GM19035 (cell line): ENCODE data around the gene ENO1.
"Not testable (repeated sequence)": the region's sequence is repeated elsewhere in the genome, so short reads cannot be mapped to it uniquely, and the experiment has no call there.

ENCODE experiments used
- ATAC-seq: cut with Tn5 transposase; IDR thresholded peaks from one replicate; pipeline ENCODE4 v1.9.1; 2021; ENCODE audit not compliant: unreplicated experiment

The ENO1 gene

DNA sequence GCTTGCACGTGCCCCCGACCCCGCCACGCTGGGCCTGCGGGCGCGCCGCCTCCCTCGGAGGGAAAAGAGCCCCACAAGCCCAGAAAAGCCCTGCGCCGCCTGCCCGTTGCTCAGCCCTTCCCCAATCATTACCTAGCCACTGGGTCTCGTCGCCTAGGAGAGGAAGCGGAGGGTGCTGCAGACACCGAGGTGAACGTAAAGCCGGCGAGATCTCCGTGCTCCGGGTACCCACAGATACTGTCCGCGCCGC, at the start of gene ENO1:
Gene ENO1 (minus strand): TSS at position 239 of the 250 bp plus-strand sequence. CDS start 3,778 bp downstream, outside the sequence.
- ATAC-seq: no peak

DNA sequence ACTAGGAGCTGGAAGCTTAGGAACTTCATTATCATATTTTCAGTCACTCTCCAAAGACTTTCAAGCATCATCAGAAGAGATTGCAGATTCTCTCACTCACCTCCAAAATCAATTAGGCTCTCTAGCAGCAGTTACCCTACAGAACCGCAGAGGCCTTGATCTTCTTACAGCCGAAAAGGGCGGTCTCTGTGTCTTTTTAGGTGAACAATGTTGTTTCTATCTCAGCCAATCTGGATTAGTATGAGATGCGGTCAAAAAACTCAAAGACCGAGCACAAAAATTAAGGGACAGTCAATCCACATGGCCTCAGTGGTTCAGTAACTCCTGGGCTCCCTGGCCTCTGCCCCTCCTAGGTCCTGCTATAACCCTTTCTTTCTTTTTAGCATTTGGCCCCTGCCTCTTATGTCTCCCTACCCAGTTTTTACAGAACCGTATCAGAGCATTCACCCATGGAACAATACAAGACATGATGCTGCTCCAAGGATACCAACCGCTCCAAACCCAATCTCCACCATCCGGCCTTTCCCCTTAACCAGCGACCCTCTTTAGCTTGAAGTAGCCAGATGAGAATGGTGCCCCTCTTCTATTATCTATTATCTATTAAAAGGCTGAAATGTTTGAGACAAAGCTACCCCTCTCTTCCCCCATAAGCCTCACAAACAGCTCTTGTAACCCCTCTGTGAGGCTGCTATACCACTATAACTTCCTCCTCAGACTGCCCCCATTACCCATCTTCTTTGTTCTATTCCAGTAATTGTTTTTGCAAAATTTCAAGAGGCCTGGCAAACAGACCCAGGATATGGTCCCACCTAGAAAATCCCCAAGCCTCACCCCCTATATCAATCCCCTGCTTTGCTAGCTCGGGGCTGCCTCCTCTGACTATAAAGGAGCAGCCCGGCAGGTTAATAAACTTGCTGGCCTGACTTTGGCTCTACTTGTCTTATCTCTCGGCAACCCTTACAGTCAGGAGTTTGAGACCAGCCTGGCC, 48.5 kb upstream of the ENO1 start:
- no peak for ATAC-seq

DNA sequence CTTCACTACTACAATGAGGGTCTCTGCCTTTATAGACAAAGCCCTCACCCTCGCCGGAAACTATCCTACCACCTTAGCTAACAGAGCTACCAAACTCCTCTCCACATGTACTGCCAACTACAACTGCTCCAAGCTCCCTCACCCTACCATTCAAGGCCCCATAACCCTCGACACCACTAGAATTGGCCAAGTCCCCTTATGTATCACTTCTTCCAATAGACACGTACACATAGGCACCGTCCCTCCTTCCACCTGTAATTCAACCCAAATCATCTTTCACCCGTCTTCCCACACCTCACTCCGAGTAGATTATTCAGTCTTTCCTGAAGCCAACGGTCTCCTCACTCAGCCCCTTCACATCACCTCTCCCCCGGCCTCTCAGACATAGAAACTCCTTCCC, 47.5 kb upstream of the ENO1 start:
- ATAC-seq: no peak

DNA sequence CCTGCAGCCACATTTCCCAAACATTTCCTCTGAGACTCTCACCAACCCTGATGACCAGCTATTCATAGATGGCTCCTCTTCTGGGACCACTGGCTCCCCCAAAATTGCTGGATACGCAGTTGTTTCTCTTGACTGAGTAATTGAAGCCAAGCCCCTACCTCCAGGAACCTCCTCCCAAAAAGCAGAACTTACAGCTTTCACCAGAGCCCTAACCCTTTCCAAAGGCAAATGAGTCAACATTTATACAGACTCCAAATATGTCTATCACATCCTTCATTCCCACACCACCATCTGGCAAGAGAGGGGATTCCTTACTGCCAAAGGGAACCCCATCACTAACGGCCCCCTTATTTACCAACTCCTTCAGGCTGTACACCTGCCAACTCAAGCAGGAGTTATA, 46.9 kb upstream of the ENO1 start:
- ATAC-seq: no peak

DNA sequence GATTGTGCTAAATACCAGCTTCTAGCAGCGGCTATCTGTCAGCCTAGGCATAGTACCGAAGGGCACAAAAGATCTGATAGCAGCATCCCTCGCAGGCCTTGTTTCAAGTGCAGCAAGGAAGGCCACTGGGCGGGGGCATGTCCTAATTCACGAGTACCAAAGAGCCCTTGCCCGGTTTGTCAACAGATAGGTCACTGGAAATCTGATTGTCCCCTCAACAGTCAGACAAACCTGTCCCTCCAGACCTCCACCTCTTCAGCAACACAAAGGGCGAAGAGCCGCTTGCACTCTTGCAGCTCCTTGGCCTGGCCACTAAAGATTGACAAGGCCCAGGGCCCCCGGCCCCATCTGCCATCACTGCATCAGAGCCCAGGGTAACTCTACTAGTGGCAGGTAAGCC, 44.5 kb upstream of the ENO1 start:
- ATAC-seq: no peak

DNA sequence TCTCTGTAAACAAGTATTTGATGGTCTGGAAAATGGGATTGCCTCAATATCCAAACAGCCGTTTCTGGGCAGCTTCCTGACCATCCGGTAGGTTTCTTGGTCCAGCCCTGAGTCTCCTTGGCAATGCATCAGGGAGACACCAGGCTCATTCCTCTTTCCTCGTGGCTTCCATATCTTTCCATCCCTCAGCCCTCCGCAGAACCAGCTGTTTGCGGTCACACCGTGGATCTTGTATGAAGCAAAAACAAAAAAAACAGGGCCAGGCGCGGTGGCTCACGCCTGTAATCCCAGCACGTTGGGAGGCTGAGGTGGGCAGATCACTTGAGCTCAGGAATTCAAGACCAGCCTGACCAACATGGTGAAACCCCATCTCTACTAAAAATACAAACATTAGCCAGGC, 39.0 kb upstream of the ENO1 start:
- not testable (repeated sequence) for ATAC-seq

DNA sequence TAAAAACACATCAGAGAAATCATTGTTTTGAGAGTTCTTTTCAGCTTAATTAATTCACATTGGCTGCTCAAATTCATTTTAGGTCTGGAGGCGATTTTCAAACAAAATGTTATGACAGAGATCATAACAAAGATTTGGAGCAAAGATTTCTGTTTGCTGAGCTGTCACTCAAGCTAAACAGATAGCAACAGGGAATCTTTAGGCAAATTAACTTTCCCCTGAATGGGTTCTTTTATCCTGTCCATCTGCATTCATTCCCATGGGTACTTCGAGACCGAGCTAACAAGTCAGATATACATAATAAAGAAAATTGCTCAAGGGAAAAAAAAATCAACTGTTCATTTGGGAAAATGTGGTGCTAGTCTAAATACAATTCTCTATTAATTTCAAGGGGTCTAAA, 37.0 kb upstream of the ENO1 start:
- no peak for ATAC-seq

DNA sequence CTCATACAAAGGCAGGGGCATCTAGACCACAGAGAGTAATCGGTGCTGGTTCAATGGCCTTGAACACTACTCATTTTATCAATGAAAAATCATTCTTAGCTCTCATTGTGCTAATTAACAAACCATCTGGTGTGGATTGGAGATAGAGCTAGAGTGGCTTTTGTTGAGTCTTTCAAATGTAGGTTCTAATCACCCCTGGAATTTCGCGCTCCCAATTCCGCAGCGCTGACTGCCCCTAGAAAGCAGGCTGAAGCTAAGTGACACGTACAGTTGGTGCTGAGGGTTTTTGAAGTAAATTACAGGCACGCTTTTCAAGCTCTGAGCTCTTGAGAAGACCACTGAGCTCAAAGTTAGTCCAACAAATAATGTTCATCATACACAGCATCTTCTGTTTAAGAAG, 36.0 kb upstream of the ENO1 start:
- no peak for ATAC-seq

DNA sequence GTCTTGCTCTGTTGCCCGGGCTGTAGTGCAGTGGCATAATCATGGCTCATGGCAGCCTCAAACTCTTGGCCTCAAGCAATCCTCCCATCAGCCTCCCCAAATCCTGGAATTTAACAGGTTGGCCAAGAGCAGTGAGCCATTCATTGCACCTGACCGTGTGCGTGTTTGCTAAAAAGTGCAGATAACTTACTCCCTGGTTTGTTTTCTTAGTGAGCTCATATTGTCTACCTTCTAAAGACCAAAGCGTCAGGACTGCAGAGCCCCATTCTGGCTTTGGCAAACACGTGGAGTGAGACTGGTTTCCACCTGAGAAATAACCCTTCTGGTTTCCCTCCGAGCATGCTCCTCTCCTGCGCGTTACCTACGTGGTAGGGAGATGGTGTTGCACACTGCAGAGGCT, 35.0 kb upstream of the ENO1 start:
- no peak for ATAC-seq

DNA sequence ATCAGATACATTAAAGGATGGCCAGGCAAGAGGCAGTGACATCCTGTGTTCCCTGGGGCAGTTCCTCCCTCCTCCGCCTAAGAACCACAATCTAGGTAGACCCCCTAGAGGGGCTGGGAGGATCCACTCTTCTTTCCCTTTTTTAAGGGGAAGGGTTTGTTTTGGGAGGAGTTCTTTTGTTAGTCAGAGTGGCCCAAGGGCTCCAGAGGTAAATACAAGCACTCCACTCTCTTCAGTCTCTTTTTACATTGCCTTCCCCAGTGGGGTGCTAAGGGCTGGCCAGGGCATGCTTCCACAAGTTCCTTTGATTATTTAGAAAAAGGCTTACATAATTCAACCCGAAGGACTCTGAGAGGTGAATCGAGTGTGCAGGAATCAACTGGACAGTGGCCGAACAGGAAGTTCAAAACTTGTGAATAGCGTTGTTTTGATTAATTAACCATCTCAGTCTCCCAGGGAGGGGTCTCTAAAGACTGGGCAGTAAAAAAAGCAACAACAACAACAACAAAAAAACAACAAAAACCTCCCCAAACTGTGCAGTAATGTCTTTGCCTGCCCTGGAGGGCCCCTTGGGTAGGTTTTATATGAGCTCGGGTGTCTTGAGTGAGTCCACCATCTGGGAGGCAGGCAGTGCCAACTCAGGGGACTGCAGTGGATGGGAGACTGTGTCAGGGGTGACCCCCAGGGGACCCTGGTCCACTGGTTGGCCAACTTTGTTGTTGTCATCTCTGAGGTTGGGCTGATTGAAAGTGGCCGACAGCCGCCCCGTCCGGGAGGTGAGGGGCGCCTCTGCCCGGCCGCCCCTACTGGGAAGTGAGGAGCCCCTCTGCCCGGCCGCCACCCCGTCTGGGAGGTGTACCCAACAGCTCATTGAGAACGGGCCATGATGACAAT, 33.2 kb upstream of the ENO1 start:
- no peak for ATAC-seq

DNA sequence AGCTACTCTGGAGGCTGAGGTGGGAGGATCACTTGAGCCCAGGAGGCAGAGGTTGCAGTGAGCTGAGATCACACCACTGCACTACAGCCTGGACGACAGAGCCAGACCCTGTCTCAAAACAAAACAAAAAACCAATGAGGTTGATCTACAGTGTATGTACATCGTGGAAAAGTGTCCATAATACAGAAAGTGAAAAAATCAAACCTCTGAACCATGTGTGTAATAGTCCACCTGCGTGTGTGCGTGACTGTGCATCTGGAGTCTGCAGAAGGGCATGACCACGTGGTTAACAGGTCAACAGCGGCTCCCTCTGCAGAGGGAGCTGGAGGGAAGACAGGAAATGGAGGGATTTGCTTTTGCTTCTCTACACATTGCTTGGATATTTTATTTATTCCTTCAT, 32.4 kb upstream of the ENO1 start:
- ATAC-seq: no peak

DNA sequence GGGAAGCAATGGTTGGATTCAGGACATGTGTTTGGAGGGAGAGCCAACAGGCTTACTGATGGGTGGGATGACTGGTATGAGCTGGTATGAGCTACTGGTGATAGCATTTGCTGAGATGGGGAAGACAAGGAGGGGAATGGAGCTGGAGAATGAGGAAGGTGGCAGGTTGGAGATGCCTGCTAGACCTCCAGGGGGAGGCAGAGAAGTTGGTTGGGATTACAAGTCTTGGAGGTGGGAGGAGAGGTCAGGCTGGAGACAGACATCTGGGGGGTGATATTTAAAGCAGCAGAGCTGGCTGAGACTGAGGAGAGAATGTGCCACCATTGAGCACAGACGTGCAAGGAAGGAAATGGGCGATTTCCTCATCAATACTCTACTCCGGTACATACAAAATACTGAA, 31.8 kb upstream of the ENO1 start:
- no peak for ATAC-seq

DNA sequence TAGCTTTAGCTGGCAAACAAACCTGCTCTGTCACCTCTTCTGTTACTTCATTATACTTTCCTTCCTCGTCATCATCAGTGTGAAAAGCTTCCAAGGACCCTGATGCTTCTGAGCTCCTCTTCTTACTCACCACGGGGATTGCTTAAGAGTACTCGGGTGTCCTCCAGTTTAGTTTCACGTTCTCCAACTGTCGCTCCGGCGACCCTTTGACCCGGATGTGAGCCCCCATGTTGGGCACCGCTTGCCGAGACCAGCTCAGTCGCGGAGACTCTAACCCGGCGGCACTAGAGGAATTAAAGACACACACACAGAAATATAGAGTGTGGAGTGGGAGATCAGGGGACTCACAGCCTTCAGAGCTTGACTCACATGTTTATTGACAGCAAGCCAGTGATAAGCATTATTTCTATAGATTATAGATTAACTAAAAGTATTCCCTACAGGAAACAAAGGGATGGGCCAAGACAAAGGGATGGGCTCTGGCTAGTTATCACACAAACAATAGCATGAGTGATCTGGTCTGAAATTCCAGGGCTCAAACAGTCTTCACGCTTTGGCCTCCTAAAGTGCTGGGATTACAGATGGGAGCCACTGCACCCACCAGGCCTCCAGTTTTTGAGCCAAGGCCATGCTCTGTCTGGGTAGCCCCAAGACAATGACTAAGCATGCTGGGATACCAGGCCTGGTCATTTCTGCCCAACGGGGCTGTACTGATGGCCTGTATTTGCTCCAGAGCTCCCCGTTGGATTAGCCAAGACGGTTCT, 30.1 kb upstream of the ENO1 start:
- no peak for ATAC-seq

DNA sequence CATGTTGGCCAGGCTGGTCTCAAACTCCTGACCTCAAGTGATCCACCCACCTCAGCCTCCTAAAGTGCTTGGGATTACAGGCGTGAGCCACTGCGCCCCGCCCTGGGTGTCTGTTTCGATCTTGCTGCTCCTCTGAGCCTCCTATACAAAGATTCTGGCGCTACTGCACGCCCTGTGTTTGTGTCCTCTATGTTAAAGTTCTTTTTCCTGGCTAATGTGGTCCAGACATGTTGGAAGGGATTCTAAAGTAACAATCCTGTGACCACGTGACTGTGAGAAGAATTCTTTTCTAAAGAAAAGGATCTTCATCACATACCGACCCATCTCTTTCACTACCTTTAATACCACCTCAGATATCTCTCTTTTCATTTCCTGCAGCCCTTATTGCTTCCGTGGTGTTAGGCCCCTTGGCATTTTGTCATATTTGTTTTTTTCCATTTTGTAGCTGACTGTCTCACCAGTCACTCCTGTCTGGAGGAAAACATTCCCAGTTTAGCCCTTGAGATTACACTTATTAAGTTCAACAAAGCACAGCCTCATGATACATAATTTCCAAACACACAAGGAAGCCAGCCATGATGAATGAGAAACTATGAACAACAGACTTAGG, 27.2 kb upstream of the ENO1 start:
- no peak for ATAC-seq

DNA sequence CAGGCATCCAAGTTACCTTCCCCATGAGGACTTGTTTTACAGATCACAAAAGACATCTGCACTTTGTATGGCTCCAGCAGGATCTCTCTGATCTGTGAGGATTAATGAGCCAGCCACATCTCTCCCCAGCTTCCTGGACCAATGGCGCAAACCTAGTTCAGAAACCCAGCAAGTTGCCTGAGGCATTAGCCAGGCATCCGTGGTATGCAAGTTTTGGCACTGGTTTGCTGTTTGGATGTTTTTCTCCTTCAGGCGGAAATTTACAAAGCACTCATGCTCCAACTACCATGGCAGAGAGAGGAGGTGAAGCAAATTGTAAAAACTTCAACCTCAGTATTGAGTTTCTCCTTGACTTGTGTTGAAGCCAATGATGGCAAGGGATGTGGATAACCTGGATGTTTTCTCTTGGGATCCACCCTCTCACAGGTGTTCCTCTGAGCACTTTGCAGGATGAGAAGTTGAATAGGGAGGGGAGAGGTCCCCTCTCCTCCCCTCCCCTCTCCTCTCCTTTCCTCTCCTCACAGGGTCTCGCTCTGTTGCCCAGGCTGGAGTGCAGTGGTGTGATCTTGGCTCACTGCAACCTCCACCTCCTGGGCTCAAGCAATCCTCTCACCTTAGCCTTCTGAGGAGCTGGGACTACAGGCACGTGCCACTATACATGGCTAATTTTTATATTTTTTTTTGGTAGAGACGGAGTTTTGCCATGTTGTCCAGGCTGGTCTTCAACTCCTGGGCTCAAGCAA, 25.6 kb upstream of the ENO1 start:
- no peak for ATAC-seq

DNA sequence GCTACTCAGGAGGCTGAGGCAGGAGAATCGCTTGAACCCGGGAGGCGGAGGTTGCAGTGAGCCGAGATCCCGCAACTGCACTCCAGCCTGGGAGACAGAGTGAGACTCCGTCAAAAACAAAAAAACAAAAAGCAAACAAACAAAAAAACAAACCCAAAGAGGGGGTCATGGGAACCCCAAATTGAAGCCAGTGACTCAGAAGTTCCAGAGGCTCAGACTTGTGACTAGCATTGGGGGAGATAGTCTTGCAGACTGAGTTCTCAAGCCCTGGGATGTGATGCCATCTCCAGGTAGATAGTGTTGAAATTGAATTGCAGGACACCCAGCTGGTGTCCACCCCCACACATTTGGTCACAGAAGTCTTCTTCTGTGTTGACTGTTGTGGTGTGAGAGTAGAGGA, 24.9 kb upstream of the ENO1 start:
- no peak for ATAC-seq

DNA sequence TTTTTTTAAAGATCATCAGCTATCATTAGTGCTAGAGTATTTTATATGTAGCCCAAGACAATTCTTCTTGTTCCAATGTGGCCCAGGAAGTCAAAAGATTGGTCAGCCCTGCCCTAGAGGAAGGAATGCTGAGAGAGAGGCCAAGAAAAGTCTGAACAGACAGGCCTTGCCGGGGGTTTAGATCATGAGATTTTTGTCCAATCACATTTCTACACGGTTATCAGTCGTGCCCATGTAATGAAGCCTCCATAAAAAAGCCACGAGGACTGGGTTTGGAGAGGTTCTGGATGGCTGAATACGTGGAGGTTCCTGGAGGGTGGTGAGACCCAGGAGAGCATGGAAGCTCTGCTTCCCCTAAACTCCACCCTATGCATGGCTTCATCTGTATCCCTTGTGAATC, 24.3 kb upstream of the ENO1 start:
- no peak for ATAC-seq

DNA sequence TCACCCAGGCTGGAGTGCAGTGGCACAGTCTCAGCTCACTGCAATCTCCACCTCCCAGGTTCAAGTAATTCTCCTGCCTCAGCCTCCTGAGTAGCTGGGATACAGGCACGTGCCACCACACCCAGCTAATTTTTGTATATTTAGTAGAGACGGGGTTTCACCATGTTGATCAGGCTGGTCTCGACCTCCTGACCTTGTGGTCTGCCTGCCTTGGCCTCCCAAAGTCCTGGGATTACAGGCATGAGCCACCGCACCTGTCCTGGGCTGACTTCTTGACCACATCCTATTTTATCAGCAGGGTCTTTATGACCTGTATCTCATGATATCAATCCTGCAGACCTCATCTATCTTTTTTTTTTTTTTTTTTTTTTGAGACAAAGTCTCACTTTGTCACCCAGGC, 22.2 kb upstream of the ENO1 start:
- not testable (repeated sequence) for ATAC-seq

DNA sequence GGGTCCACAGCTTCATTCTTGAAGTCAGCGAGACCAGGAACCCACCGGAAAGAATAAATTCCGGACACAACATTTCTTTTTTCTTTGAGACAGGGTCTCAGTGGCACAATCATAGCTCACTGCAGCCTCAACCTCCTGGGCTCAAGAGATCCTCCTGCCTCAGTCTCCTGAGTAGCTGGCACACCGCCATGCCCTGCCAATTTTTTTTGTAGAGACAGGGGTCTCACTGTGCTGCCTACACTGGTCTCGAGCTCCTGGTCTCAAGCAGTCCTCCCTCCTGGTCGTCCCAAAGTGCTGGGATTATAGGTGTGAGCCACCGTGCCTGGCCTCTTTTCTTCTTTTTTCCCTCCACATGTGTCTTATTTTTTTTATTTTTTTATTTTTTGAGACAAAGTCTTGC, 20.6 kb upstream of the ENO1 start:
- ATAC-seq: no peak

DNA sequence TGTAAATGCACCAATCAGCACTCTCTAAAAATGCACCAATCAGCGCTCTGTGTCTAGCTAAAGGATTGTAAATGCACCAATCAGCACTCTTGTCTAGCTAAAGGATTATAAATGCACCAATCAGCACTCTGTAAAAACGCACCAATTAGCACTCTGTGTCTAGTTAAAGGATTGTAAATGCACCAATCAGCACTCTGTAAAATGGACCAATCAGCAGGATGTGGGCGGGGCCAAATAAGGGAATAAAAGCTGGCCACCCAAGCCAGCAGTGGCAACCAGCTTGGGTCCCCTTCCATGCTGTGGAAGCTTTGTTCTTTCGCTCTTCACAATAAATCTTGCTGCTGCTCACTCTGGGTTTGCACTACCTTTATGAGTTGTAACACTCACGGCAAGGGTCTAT, 19.9 kb upstream of the ENO1 start:
- not testable (repeated sequence) for ATAC-seq
